ENCODE measurements around the gene GALNT3. TPM values are rescaled to one million over a fixed set of nuclear protein-coding genes. Genes with fewer than 3 reads are reported as not detected.

Gene GALNT3
- total RNA-seq, 1 experiment from 2014 or later, result 18.5 TPM

- Histone ChIP-seq H4K8ac (replicated peaks; ENCODE audit: insufficient read length, low read depth, low read length) (no peak overlapping the region), H2BK20ac (ENCODE audit: low read depth, low read length, poor library complexity, severe bottlenecking) (no peak overlapping the region), H2BK12ac (ENCODE audit: insufficient read length, low read depth, low read length) (no peak overlapping the region), H4K5ac (ENCODE audit: insufficient read length, low read depth, low read length) (no peak overlapping the region), H2AFZ (ENCODE audit: low read length) (no peak overlapping the region), H3T11ph (ENCODE audit: low read length) (no peak overlapping the region), H3K27me3 (ENCODE audit: insufficient read depth, low read length) (no peaks in the 10 kb centered on the region), H3K23ac (ENCODE audit: insufficient read length, low read depth, low read length) (no peak overlapping the region), H4K20me1 (ENCODE audit: control insufficient read depth, insufficient read depth, insufficient read length) (no peaks in the 10 kb centered on the region), H3K4ac (ENCODE audit: low read depth, low read length) (no peak overlapping the region), H3K79me2 (ENCODE audit: insufficient read depth, low read length) (no peaks in the 10 kb centered on the region), H4K91ac (ENCODE audit: insufficient read length, low read depth, low read length) (no peak overlapping the region), H3K14ac (ENCODE audit: insufficient read depth, low read length) (no peak overlapping the region), H3K9me3 (ENCODE audit: control insufficient read depth, low read depth, low read length) (no peaks in the 10 kb centered on the region), H2AK5ac (ENCODE audit: insufficient read length, low read length) (no peak overlapping the region), H3K27ac (ENCODE audit: insufficient read length, low read depth, low read length) (no peak overlapping the region), H3K79me1 (ENCODE audit: insufficient read depth, low read depth, low read length, poor library complexity, severe bottlenecking) (no peaks in the 10 kb centered on the region), H3K18ac (ENCODE audit: insufficient read length, low read depth, low read length) (no peak overlapping the region), H3K4me2 (ENCODE audit: insufficient read depth, insufficient read length, low read length) (no peak overlapping the region), H3K23me2 (ENCODE audit: insufficient read length, low read depth, low read length, poor library complexity, severe bottlenecking) (no peaks in the 10 kb centered on the region), H3K4me1 (ENCODE audit: insufficient read depth, low read length) (peaks cover under 1% of the 10 kb centered on the region; the same call in 1 of the 2 replicates), H3K56ac (ENCODE audit: insufficient read length, low read depth, low read length) (no peak overlapping the region), H2BK15ac (ENCODE audit: low read depth, low read length) (no peak overlapping the region), H2BK5ac (ENCODE audit: insufficient read length, low read length) (no peak overlapping the region), H3K9ac (ENCODE audit: extremely low read depth, insufficient read length, low read length) (no peak overlapping the region), H2BK120ac (ENCODE audit: low read depth, low read length, poor library complexity, severe bottlenecking) (no peak overlapping the region)
- WGBS (ENCODE audit: extremely low coverage, insufficient read length, low lambda C conversion rate), result no CpG with 5 or more reads among the region's 2 CpGs
- H3K4me3 Mint-ChIP-seq, result no peak overlapping the region; a peak in 1 of 5 replicates
- H3K4me1 Mint-ChIP-seq, result peaks cover 35 to 45% of the 10 kb centered on the region in 2 experiments
- no peaks in the 10 kb centered on the region for H3K27me3 Mint-ChIP-seq (ENCODE audit: low read depth)
- no peak for DNase-seq
- TF ChIP-seq, protein P1, sequence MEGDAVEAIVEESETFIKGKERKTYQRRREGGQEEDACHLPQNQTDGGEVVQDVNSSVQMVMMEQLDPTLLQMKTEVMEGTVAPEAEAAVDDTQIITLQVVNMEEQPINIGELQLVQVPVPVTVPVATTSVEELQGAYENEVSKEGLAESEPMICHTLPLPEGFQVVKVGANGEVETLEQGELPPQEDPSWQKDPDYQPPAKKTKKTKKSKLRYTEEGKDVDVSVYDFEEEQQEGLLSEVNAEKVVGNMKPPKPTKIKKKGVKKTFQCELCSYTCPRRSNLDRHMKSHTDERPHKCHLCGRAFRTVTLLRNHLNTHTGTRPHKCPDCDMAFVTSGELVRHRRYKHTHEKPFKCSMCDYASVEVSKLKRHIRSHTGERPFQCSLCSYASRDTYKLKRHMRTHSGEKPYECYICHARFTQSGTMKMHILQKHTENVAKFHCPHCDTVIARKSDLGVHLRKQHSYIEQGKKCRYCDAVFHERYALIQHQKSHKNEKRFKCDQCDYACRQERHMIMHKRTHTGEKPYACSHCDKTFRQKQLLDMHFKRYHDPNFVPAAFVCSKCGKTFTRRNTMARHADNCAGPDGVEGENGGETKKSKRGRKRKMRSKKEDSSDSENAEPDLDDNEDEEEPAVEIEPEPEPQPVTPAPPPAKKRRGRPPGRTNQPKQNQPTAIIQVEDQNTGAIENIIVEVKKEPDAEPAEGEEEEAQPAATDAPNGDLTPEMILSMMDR (conservative IDR thresholded peaks at IDR 0.05), result no peak
- no peak overlapping the region for H3K27ac Mint-ChIP-seq
- peaks cover 0 to 13% (median 4%) of the 10 kb centered on the region in 3 experiments; a peak in 4 of 7 replicates for H3K36me3 Mint-ChIP-seq (ENCODE audit: insufficient read depth in 1 of 3, low read depth in 3 of 3)
- H3K9me3 Mint-ChIP-seq, result peaks cover 2 to 3% of the 10 kb centered on the region in 2 experiments; a peak in 2 of 5 replicates
These were observed 45.6 kb upstream of the GALNT3 start for GRCh38 chr2:165839610-165840009.

All from H9 (cell line).